H9 (cell line): ENCODE results near the gene CCDC88A. TPM values are rescaled to one million over a fixed set of nuclear protein-coding genes. Genes with fewer than 3 reads are reported as not detected.

ENCODE experiments used
- DNase-seq: peaks from one replicate; pipeline ENCODE4 v3.0.0-alpha.2; 2017
- H2AFZ ChIP-seq: one replicate; pipeline ENCODE4 v1.6.1; 2013; ENCODE audit warnings: mild to moderate bottlenecking, low read length, control low read depth, moderate library complexity
- H2AK5ac ChIP-seq: 2 replicates; pipeline ENCODE4 v1.6.1; 2013; ENCODE audit warnings: low read length, control low read depth, mixed read lengths; ENCODE audit not compliant: insufficient read length
- H2BK120ac ChIP-seq: one replicate; pipeline ENCODE4 v1.6.1; 2013; ENCODE audit warnings: low read depth, mild to moderate bottlenecking, low read length, control low read depth, inconsistent platforms; ENCODE audit not compliant: poor library complexity, severe bottlenecking
- H2BK12ac ChIP-seq: 2 replicates; pipeline ENCODE4 v1.6.1; 2013; ENCODE audit warnings: low read length, control low read depth, mixed read lengths, low read depth; ENCODE audit not compliant: insufficient read length
- H2BK15ac ChIP-seq: 2 replicates; pipeline ENCODE4 v1.6.1; 2013; ENCODE audit warnings: low read depth, low read length, control low read depth
- H2BK20ac ChIP-seq: one replicate; pipeline ENCODE4 v1.6.1; 2013; ENCODE audit warnings: low read depth, mild to moderate bottlenecking, low read length, control low read depth, inconsistent platforms; ENCODE audit not compliant: poor library complexity, severe bottlenecking
- H2BK5ac ChIP-seq: 2 replicates; pipeline ENCODE4 v1.6.1; 2013; ENCODE audit warnings: low read length, control low read depth, mixed read lengths; ENCODE audit not compliant: insufficient read length
- H3K14ac ChIP-seq: 2 replicates; pipeline ENCODE4 v1.6.1; 2013; ENCODE audit warnings: low read length, control low read depth; ENCODE audit not compliant: insufficient read depth
- H3K18ac ChIP-seq: 2 replicates; pipeline ENCODE4 v1.6.1; 2013; ENCODE audit warnings: low read depth, mild to moderate bottlenecking, mixed read lengths, low read length, control low read depth; ENCODE audit not compliant: insufficient read length
- H3K23ac ChIP-seq: 2 replicates; pipeline ENCODE4 v1.6.1; 2013; ENCODE audit warnings: low read length, control low read depth, mixed read lengths, low read depth; ENCODE audit not compliant: insufficient read length
- H3K23me2 ChIP-seq: 2 replicates; pipeline ENCODE4 v1.6.1; 2013; ENCODE audit warnings: low read depth, mild to moderate bottlenecking, mixed read lengths, low read length, control low read depth; ENCODE audit not compliant: insufficient read length, poor library complexity, severe bottlenecking
- H3K27ac ChIP-seq: 2 replicates; pipeline ENCODE4 v1.5.1; 2013; ENCODE audit warnings: low read length, control low read depth, mixed read lengths, low read depth; ENCODE audit not compliant: insufficient read length
- H3K27me3 ChIP-seq: 2 replicates; pipeline ENCODE4 v1.6.1; 2013; ENCODE audit warnings: low read length, control low read depth, inconsistent platforms; ENCODE audit not compliant: insufficient read depth
- H3K4ac ChIP-seq: 2 replicates; pipeline ENCODE4 v1.6.1; 2013; ENCODE audit warnings: low read depth, mild to moderate bottlenecking, control low read depth, inconsistent platforms, low read length, moderate library complexity
- H3K4me1 ChIP-seq: 2 replicates; pipeline ENCODE4 v1.6.1; 2013; ENCODE audit warnings: low read length, control low read depth, inconsistent platforms; ENCODE audit not compliant: insufficient read depth
- H3K4me2 ChIP-seq: 2 replicates; pipeline ENCODE4 v1.6.1; 2013; ENCODE audit warnings: low read length, control low read depth, mixed read lengths; ENCODE audit not compliant: insufficient read length, insufficient read depth
- H3K56ac ChIP-seq: 2 replicates; pipeline ENCODE4 v1.6.1; 2013; ENCODE audit warnings: low read depth, mild to moderate bottlenecking, mixed read lengths, low read length, control low read depth; ENCODE audit not compliant: insufficient read length
- H3K79me1 ChIP-seq: 2 replicates; pipeline ENCODE4 v1.6.1; 2013; ENCODE audit warnings: low read depth, mild to moderate bottlenecking, moderate library complexity, low read length, control low read depth, inconsistent platforms; ENCODE audit not compliant: insufficient read depth, poor library complexity, severe bottlenecking
- H3K79me2 ChIP-seq: 2 replicates; pipeline ENCODE4 v1.6.1; 2013; ENCODE audit warnings: low read length, control low read depth, inconsistent platforms; ENCODE audit not compliant: insufficient read depth
- H3K9ac ChIP-seq: 2 replicates; pipeline ENCODE4 v1.6.1; 2013; ENCODE audit warnings: low read length, control low read depth, mixed read lengths; ENCODE audit not compliant: insufficient read length; ENCODE audit errors: extremely low read depth
- H3K9me3 ChIP-seq: one replicate; pipeline ENCODE4 v1.6.1; 2013; ENCODE audit warnings: low read depth, low read length, inconsistent platforms; ENCODE audit not compliant: control insufficient read depth
- H3T11ph ChIP-seq: one replicate; pipeline ENCODE4 v1.6.1; 2013; ENCODE audit warnings: mild to moderate bottlenecking, low read length, control low read depth, inconsistent platforms
- H4K20me1 ChIP-seq: one replicate; pipeline ENCODE4 v1.6.1; 2013; ENCODE audit not compliant: control insufficient read depth, insufficient read length, insufficient read depth
- H4K5ac ChIP-seq: 2 replicates; pipeline ENCODE4 v1.6.1; 2013; ENCODE audit warnings: low read depth, mild to moderate bottlenecking, mixed read lengths, low read length, control low read depth; ENCODE audit not compliant: insufficient read length
- H4K8ac ChIP-seq: replicated peaks from 2 replicates; pipeline ENCODE4 v1.6.1; 2013; ENCODE audit warnings: low read length, control low read depth, mixed read lengths, low read depth; ENCODE audit not compliant: insufficient read length
- H4K91ac ChIP-seq: 2 replicates; pipeline ENCODE4 v1.6.1; 2013; ENCODE audit warnings: low read depth, mild to moderate bottlenecking, moderate library complexity, mixed read lengths, low read length, control low read depth; ENCODE audit not compliant: insufficient read length
- H3K27ac Mint-ChIP-seq, 3 experiments: 2 replicates in 2 of 3; 3 replicates in 1 of 3; pipeline ENCODE4 v1.8.0; 2020 to 2021; ENCODE audit warnings: mixed read lengths in 3 of 3, mild to moderate bottlenecking in 1 of 3, moderate library complexity in 1 of 3
- H3K27me3 Mint-ChIP-seq: 2 replicates; pipeline ENCODE4 v1.8.0; 2021; ENCODE audit warnings: low read depth, mild to moderate bottlenecking, moderate library complexity, mixed read lengths
- H3K36me3 Mint-ChIP-seq, 3 experiments: 2 replicates in 2 of 3; 3 replicates in 1 of 3; pipeline ENCODE4 v1.8.0; 2020 to 2021; ENCODE audit warnings: low read depth in 3 of 3, mixed read lengths in 3 of 3; ENCODE audit not compliant: insufficient read depth in 1 of 3
- H3K4me1 Mint-ChIP-seq, 2 experiments: 2 replicates each; pipeline ENCODE4 v1.8.0; 2020; ENCODE audit warnings: mixed read lengths in 2 of 2
- H3K4me3 Mint-ChIP-seq, 2 experiments: 2 replicates in 1 of 2; 3 replicates in 1 of 2; pipeline ENCODE4 v1.8.0; 2020 to 2021; ENCODE audit warnings: mild to moderate bottlenecking in 2 of 2, mixed read lengths in 2 of 2, moderate library complexity in 1 of 2
- H3K9me3 Mint-ChIP-seq, 2 experiments: 2 replicates in 1 of 2; 3 replicates in 1 of 2; pipeline ENCODE4 v1.8.0; 2020; ENCODE audit warnings: mild to moderate bottlenecking in 2 of 2, mixed read lengths in 2 of 2, moderate library complexity in 1 of 2
- CTCF ChIP-seq: fragments of 200-600 bp; sonication (generic); conservative IDR thresholded peaks from 3 replicates; pipeline ENCODE4 v1.8.0; 2021; ENCODE audit warnings: antibody characterized with exemption, mild to moderate bottlenecking
- WGBS: extraction: QIAGEN DNeasy Blood & Tissue Kit; methylation state at CpG from one replicate; pipeline ENCODE4 v1.1.7; 2013; ENCODE audit warnings: missing lambda C conversion rate, low lambda C conversion rate, mixed read lengths; ENCODE audit not compliant: insufficient read length; ENCODE audit errors: extremely low coverage; 5-methylcytosine and 5-hydroxymethylcytosine counted together
- total RNA-seq: library from RNA; stranded (reverse); gene quantifications from 2 replicates; pipeline ENCODE4 v1.2.1, GENCODE V29; 2021

Gene CCDC88A
- total RNA-seq, 1 experiment from 2014 or later: 91.8 TPM

DNA sequence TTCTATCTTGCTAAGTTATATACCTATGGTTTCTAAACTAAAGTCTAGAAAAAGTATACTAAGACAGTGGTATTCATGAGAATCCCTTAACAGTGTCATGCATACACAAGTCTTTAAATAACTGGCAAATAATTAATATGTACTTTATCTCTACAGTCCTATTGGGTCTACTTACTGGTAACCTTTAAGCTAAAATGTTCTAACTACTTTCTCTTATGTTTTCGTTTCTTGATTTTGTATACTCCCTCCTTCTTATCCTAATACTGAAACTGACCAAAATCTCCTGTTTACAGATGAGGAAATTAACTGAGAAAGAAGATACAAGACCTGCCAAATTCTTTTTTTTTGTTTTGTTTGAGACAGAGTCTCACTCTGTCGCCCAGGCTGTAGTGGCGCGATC, 74.6 kb downstream of the CCDC88A start:
- no peaks in the 10 kb centered on the region for H3K27me3 Mint-ChIP-seq
- no CpG with 5 or more reads among the region's 4 CpGs for WGBS

More for the DNA sequence above, 74.6 kb downstream of the CCDC88A start:
- H3K27me3 ChIP-seq: no peaks in the 10 kb centered on the region
- H3K23ac ChIP-seq: no peak overlapping the region
- H3K36me3 Mint-ChIP-seq: peaks cover 17 to 60% (median 47%) of the 10 kb centered on the region in 3 experiments; a peak in 6 of 7 replicates
- no peak overlapping the region for H2BK12ac ChIP-seq
- no peak overlapping the region for H3K4me3 Mint-ChIP-seq
- H2BK15ac ChIP-seq: no peak overlapping the region
- H3K18ac ChIP-seq: no peak overlapping the region
- H2BK120ac ChIP-seq: no peak overlapping the region
- no peaks in the 10 kb centered on the region for H4K20me1 ChIP-seq
- no peak overlapping the region for H3T11ph ChIP-seq
- no peak for TF ChIP-seq CTCF
- no peaks in the 10 kb centered on the region for H3K23me2 ChIP-seq
- no peak overlapping the region for H3K56ac ChIP-seq
- no peak overlapping the region for H4K5ac ChIP-seq
- no peaks in the 10 kb centered on the region for H3K79me1 ChIP-seq
- H2BK5ac ChIP-seq: no peak overlapping the region
- H3K9ac ChIP-seq: no peak overlapping the region
- H4K91ac ChIP-seq: no peak overlapping the region
- no peak overlapping the region for H3K4me2 ChIP-seq
- H3K14ac ChIP-seq: no peak overlapping the region
- H3K4me1 Mint-ChIP-seq: no peaks in the 10 kb centered on the region
- no peak overlapping the region for H2AFZ ChIP-seq
- no peak overlapping the region for H2AK5ac ChIP-seq
- no peak overlapping the region for H2BK20ac ChIP-seq
- no peak overlapping the region for H3K4ac ChIP-seq
- no peaks in the 10 kb centered on the region for H3K9me3 Mint-ChIP-seq
- H3K9me3 ChIP-seq: no peaks in the 10 kb centered on the region
- H3K79me2 ChIP-seq: no peaks in the 10 kb centered on the region
- no peak for DNase-seq
- no peak overlapping the region for H4K8ac ChIP-seq
- H3K4me1 ChIP-seq: no peaks in the 10 kb centered on the region
- no peak overlapping the region for H3K27ac ChIP-seq
- no peak overlapping the region for H3K27ac Mint-ChIP-seq
